ENCODE data around the gene QRICH2. TPM values are rescaled to one million over a fixed set of nuclear protein-coding genes. Genes with fewer than 3 reads are reported as not detected.
A peak's percentile ranks its signal among the peaks of the same experiment; 100 is the strongest.

Gene QRICH2
- total RNA-seq, 1 experiment from 2014 or later: 0.67 TPM

GRCh38 chr17:76278952-76279741 is 28.9 kb downstream of the QRICH2 start:
- peak; percentile 77 for DNase-seq (ENCODE audit: extremely low read depth, low read depth)

- DNase-seq (ENCODE audit: extremely low read depth, low read depth): no peak
Observed at GRCh38 chr17:76278268-76278908, 29.7 kb downstream of the QRICH2 start.

GRCh38 chr17:76277300-76278267 is 30.5 kb downstream of the QRICH2 start:
- DNase-seq (ENCODE audit: extremely low read depth, low read depth): no peak

GRCh38 chr17:76276461-76277299 is 31.4 kb downstream of the QRICH2 start:
- DNase-seq (ENCODE audit: extremely low read depth, low read depth): no peak

- DNase-seq (ENCODE audit: extremely low read depth, low read depth): no peak
Observed at GRCh38 chr17:76276069-76276431, 32.0 kb downstream of the QRICH2 start.

GRCh38 chr17:76275382-76276068 is 32.6 kb downstream of the QRICH2 start:
- no peak for DNase-seq (ENCODE audit: extremely low read depth, low read depth)

- no peak for DNase-seq (ENCODE audit: extremely low read depth, low read depth)
Observed at GRCh38 chr17:76274112-76274956, 33.7 kb downstream of the QRICH2 start.

- DNase-seq (ENCODE audit: extremely low read depth, low read depth): no peak
Observed at GRCh38 chr17:76273445-76274111, 34.5 kb downstream of the QRICH2 start.

- no peak for DNase-seq (ENCODE audit: extremely low read depth, low read depth)
Observed at GRCh38 chr17:76272541-76273444, 35.3 kb downstream of the QRICH2 start.

GRCh38 chr17:76271669-76272540 is 36.2 kb downstream of the QRICH2 start:
- DNase-seq (ENCODE audit: extremely low read depth, low read depth): no peak

- DNase-seq (ENCODE audit: extremely low read depth, low read depth): no peak
Observed at GRCh38 chr17:76270770-76271668, 37.1 kb downstream of the QRICH2 start.

GRCh38 chr17:76270127-76270592 is 37.9 kb downstream of the QRICH2 start:
- no peak for DNase-seq (ENCODE audit: extremely low read depth, low read depth)

GRCh38 chr17:76268991-76269981 is 38.8 kb downstream of the QRICH2 start:
- DNase-seq (ENCODE audit: extremely low read depth, low read depth): no peak
